ENCODE results near the gene RIPPLY2.

The RIPPLY2 gene

DNA sequence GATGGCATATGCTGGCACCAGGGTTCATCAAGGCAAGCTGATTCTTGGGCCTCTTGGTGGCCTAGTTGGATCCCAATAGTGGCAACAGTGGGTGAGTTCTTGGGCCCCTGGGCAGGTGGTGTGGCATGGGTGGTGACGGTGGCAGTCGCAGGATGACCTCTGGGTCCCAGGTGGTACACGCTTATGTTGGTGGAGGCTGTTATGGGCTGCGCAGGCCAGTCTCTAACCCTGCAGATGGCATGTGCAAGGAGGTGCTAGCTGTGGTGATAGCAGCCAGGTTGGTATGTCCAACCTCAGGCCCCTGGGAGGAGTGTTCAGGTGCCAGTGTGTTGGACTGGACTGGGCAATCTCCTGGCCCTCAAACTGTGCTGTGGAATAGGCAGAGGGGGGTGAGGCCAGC, 52.5 kb downstream of the RIPPLY2 start:
- DNase-seq (ENCODE audit: low spot score), result no peak

Data from AG20443 (cell line).